Ovary (tissue), 3 donors: Measurements from ENCODE around the gene CFAP61.

Source experiments
- EP300 ChIP-seq: sonication (generic); formaldehyde crosslinking; IDR thresholded peaks from one replicate; pipeline ENCODE4 v1.6.1; 2017; ENCODE audit warnings: antibody characterized with exemption
- TF ChIP-seq, protein P1 (sequence below), 3 donors: fragments of 450-650 bp in 2 of 3; fragments of 200-600 bp in 1 of 3; IDR thresholded peaks; one replicate each; pipeline versions ENCODE4 v1.5.1 to v1.8.0; 2016 to 2022; ENCODE audit warnings: antibody characterized with exemption in 3 of 3, mild to moderate bottlenecking in 1 of 3
- donor health status: DM: no; HTN: no; CAD: no.

DNA sequence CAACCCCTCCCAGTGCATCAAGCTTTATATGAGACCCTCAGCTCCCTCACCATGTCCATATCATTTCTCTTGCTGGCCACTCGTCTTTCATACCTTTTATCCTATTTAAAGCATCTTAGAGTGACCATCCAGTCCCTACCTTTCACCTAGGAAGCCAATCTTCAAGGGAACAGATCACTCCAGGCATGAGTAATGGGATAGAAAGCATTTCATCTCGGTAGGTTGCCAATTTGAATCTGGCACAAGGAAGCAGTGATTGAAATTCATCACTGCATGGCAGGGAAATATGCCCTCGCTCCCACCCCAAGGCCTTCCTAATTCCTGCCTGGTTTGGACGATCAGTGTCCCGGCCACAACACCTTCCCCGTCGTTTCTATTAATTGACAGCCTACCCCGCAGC is 150.4 kb downstream of the CFAP61 start:
- TF ChIP-seq, protein P1, sequence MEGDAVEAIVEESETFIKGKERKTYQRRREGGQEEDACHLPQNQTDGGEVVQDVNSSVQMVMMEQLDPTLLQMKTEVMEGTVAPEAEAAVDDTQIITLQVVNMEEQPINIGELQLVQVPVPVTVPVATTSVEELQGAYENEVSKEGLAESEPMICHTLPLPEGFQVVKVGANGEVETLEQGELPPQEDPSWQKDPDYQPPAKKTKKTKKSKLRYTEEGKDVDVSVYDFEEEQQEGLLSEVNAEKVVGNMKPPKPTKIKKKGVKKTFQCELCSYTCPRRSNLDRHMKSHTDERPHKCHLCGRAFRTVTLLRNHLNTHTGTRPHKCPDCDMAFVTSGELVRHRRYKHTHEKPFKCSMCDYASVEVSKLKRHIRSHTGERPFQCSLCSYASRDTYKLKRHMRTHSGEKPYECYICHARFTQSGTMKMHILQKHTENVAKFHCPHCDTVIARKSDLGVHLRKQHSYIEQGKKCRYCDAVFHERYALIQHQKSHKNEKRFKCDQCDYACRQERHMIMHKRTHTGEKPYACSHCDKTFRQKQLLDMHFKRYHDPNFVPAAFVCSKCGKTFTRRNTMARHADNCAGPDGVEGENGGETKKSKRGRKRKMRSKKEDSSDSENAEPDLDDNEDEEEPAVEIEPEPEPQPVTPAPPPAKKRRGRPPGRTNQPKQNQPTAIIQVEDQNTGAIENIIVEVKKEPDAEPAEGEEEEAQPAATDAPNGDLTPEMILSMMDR (IDR thresholded peaks at IDR 0.05) = no peak
- TF ChIP-seq EP300 = no peak
